Activated CD8-positive, alpha-beta T cell treated with anti-CD3 and anti-CD28 coated beads for 36 hours (primary cell): ENCODE results near the gene TRUB2. TPM values are rescaled to one million over a fixed set of nuclear protein-coding genes. Genes with fewer than 3 reads are reported as not detected.

Experiments
- ATAC-seq: fragments of 200-7000 bp; cut with Tn5 transposase; one replicate; pipeline ENCODE4 v1.10.0; 2021; ENCODE audit warnings: mild to moderate bottlenecking, moderate library complexity
- CTCF ChIA-PET: fragments of 350-600 bp; sonication (Branson Sonifier 250); formaldehyde crosslinking; loops from one replicate; lab custom pipeline; 2021; ENCODE audit warnings: antibody characterized with exemption; lab: Charles Lee
- POLR2A ChIA-PET: fragments of 350-600 bp; sonication (Branson Sonifier 250); formaldehyde crosslinking; loops from one replicate; lab custom pipeline; 2021; ENCODE audit warnings: antibody characterized with exemption; lab: Charles Lee
- DNase-seq: peaks from one replicate; pipeline ENCODE4 v3.0.0-alpha.2; 2020
- H3K27ac Mint-ChIP-seq: one replicate; pipeline ENCODE4 v1.8.0; 2021; ENCODE audit warnings: mild to moderate bottlenecking, mixed read lengths
- H3K27me3 Mint-ChIP-seq: one replicate; pipeline ENCODE4 v1.8.0; 2021; ENCODE audit warnings: mixed read lengths
- H3K36me3 Mint-ChIP-seq: one replicate; pipeline ENCODE4 v1.8.0; 2021; ENCODE audit warnings: low read depth, mixed read lengths
- H3K4me1 Mint-ChIP-seq: one replicate; pipeline ENCODE4 v1.8.0; 2021; ENCODE audit warnings: low read depth, mixed read lengths
- H3K4me3 Mint-ChIP-seq: one replicate; pipeline ENCODE4 v1.8.0; 2021; ENCODE audit warnings: mild to moderate bottlenecking, moderate library complexity, mixed read lengths
- H3K9me3 Mint-ChIP-seq: one replicate; pipeline ENCODE4 v1.8.0; 2021; ENCODE audit warnings: mixed read lengths
- intact Hi-C: fragments of 100-400 bp; cut with micrococcal nuclease; formaldehyde crosslinking; loops from one replicate; pipeline ENCODE4 v1.10.0; 2022
- total RNA-seq, 2 experiments: library from RNA; stranded (reverse); gene quantifications; one replicate each; pipeline ENCODE4 v1.2.3, GENCODE V29; 2021
- TF ChIP-seq, protein P1 (sequence below): fragments of 200-600 bp; IDR thresholded peaks from one replicate; pipeline ENCODE4 v1.8.0; 2022; ENCODE audit warnings: antibody characterized with exemption, mild to moderate bottlenecking

Gene TRUB2
- total RNA-seq, 2 experiments from 2014 or later = 29.7 to 30.1 TPM

DNA sequence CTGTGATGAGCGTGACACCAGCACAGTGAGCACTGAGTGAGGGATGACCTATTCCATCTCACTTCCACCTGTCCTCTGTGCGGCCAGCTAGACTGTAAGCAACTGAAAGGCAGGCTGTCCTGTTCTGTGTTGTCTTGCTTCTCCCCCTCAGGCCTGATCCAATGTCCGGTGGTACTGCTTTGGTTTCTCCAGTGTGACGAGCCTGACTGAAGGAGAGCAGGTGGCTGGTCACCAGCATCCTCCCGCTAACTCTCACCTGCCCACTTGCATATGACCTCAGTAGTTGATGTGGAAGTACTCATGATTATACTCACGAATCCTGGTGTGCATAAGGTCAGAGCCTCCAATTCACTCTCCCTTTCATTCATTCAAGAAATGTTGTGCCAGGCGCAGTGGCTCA is 15.7 kb upstream of the TRUB2 start:
- TF ChIP-seq, protein P1, sequence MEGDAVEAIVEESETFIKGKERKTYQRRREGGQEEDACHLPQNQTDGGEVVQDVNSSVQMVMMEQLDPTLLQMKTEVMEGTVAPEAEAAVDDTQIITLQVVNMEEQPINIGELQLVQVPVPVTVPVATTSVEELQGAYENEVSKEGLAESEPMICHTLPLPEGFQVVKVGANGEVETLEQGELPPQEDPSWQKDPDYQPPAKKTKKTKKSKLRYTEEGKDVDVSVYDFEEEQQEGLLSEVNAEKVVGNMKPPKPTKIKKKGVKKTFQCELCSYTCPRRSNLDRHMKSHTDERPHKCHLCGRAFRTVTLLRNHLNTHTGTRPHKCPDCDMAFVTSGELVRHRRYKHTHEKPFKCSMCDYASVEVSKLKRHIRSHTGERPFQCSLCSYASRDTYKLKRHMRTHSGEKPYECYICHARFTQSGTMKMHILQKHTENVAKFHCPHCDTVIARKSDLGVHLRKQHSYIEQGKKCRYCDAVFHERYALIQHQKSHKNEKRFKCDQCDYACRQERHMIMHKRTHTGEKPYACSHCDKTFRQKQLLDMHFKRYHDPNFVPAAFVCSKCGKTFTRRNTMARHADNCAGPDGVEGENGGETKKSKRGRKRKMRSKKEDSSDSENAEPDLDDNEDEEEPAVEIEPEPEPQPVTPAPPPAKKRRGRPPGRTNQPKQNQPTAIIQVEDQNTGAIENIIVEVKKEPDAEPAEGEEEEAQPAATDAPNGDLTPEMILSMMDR = no peak
- H3K9me3 Mint-ChIP-seq = no peaks in the 10 kb centered on the region
- H3K4me1 Mint-ChIP-seq = peaks cover 6% of the 10 kb centered on the region
- ChIA-PET CTCF (interaction anchor here (2.7 kb wide), 1 partner anchor 42 kb away, joined by 8 read pairs; no protein-coding TSS in a partner anchor), POLR2A (no interaction called here)
- H3K27me3 Mint-ChIP-seq = no peaks in the 10 kb centered on the region
- DNase-seq (no peak), ATAC-seq (no peak)
- intact Hi-C loops = no loop called here
- no peak overlapping the region for H3K27ac Mint-ChIP-seq
- H3K4me3 Mint-ChIP-seq = no peak overlapping the region
- H3K36me3 Mint-ChIP-seq = no peaks in the 10 kb centered on the region

DNA sequence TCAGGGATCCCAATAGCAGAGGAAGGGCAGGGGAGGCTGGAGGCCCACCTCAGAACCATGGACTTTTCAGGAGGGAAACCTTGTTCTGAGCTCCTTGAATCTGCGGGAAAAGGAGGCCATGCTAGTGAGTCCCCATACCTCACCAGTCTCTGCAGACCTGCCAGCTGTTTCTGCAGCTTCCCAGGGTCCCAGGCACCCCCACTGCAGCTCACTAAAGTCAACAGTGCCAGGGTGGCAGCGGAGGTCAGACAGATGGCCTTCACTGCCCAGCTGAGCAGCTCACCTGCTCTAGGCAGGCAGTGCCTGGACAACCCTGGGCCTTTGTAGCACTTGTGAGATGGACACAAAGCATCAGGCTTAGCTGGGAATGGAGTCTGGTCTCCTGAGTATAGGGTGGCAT is 13.7 kb upstream of the TRUB2 start:
- Mint-ChIP-seq H3K27me3 (no peaks in the 10 kb centered on the region), H3K36me3 (peaks cover 7% of the 10 kb centered on the region), H3K4me1 (peaks cover 3% of the 10 kb centered on the region), H3K9me3 (no peaks in the 10 kb centered on the region), H3K4me3 (no peak overlapping the region), H3K27ac (no peak overlapping the region)
- CTCF ChIA-PET = interaction anchor here (1.4 to 2.5 kb wide), 3 partner anchors 26 to 94 kb away, joined by 3 to 14 read pairs (median 8); no protein-coding TSS in a partner anchor
- DNase-seq = no peak
- POLR2A ChIA-PET = interaction anchor here (0.7 to 1.5 kb wide), 3 partner anchors 11 to 19 kb away, joined by 3 to 7 read pairs (median 7); partner anchors contain the start of genes COQ4 and TRUB2
- intact Hi-C loops = no loop called here
- TF ChIP-seq, protein P1 = no peak
- no peak for ATAC-seq

DNA sequence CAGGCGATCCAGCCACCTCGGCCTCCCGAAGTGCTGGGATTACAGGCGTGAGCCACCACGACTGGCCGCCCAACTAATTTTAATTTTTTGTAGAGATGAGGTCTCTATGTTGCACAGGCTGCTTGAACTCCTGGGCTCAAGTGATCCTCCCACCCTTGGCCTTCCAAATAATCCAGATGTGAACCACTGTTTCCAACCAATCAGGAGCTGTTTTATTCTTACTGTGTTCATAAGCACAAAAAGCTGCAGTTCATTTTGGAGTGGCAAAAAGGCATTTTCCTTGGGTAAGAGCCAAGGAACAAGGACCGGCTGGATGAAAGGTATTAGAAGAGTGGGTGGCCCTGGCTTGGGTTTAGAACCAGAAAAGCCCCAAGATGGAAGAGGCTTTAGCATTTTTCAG is 12.9 kb upstream of the TRUB2 start:
- Mint-ChIP-seq H3K4me1 (peaks cover 3% of the 10 kb centered on the region), H3K4me3 (no peak overlapping the region), H3K27ac (no peak overlapping the region), H3K9me3 (no peaks in the 10 kb centered on the region), H3K27me3 (no peaks in the 10 kb centered on the region), H3K36me3 (peaks cover 7% of the 10 kb centered on the region)
- ATAC-seq (no peak), DNase-seq (no peak)
- ChIA-PET CTCF (interaction anchor here (1.2 to 2.5 kb wide), 3 partner anchors 27 to 132 kb away, joined by 3 to 14 read pairs (median 8); partner anchors contain the start of gene DNM1), POLR2A (interaction anchor here (0.7 to 1.0 kb wide), 2 partner anchors 13 to 18 kb away, joined by 3 to 7 read pairs; partner anchors contain the start of genes COQ4 and TRUB2)
- intact Hi-C loops = no loop called here
- TF ChIP-seq, protein P1 = no peak

DNA sequence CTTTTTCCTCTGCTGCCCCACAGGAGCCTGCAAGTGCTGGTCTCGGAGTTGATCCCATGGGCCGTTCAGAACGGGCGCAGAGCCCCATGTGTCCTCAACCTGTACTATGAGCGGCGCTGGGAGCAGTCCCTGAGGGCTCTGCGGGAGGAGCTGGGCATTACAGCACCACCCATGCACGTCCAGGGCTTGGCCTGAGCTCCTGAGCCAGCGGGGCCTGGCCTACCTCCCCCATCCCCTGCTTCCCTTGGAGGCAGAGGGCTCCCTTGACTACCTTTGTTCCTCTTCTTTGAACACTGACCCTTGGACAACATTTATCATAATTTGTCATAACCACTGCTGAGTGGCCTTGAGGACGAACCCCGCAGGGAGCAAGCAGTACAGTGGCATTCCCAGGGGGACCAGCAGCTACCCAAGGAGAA is 11.2 kb upstream of the TRUB2 start:
- TF ChIP-seq, protein P1 = no peak
- Mint-ChIP-seq H3K9me3 (no peaks in the 10 kb centered on the region), H3K36me3 (peaks cover 7% of the 10 kb centered on the region), H3K4me1 (no peaks in the 10 kb centered on the region), H3K27me3 (no peaks in the 10 kb centered on the region), H3K4me3 (no peak overlapping the region), H3K27ac (no peak overlapping the region)
- intact Hi-C loops = no loop called here
- POLR2A ChIA-PET = interaction anchor here (1.1 to 1.9 kb wide), 2 partner anchors 8 to 12 kb away, joined by 5 read pairs; no protein-coding TSS in a partner anchor
- no peak for DNase-seq
- no peak for ATAC-seq
- CTCF ChIA-PET = no interaction called here

DNA sequence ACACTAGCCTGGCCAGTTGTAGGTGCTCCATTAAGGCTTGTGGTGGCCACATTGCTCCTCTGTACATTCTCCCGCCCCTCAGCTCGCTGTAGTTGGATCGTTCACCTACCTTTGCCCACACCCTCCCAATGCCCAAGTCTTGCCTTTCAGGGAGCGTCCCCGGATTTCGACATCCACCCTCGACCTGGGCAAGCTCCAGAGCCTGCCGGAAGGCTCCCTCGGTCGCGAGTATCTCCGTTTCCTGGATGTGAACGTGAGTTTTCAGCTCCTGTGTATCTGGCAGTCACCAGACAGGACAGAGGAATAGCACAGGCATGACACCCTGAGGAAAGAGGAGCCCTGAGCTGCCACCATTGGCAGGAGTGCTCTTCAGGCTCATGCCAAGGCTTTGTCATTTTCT is 3.4 kb upstream of the TRUB2 start:
- no peaks in the 10 kb centered on the region for H3K9me3 Mint-ChIP-seq
- no peaks in the 10 kb centered on the region for H3K27me3 Mint-ChIP-seq
- TF ChIP-seq, protein P1 = no peak
- no peak overlapping the region for H3K27ac Mint-ChIP-seq
- intact Hi-C loops = no loop called here
- H3K4me1 Mint-ChIP-seq = peaks cover 24% of the 10 kb centered on the region
- no peak overlapping the region for H3K4me3 Mint-ChIP-seq
- ChIA-PET POLR2A (interaction anchor here (0.6 to 1.0 kb wide), 2 partner anchors 11 to 73 kb away, joined by 3 to 7 read pairs; no protein-coding TSS in a partner anchor), CTCF (interaction anchor here (0.9 to 1.5 kb wide), 2 partner anchors 17 to 37 kb away, joined by 4 read pairs; no protein-coding TSS in a partner anchor)
- DNase-seq = no peak
- no peak for ATAC-seq
- peaks cover 9% of the 10 kb centered on the region for H3K36me3 Mint-ChIP-seq
